Epithelial cell of esophagus (primary cell): ENCODE measurements around the gene SERPINE3.

Experiments used
- DNase-seq: peaks from one replicate; pipeline ENCODE4 v3.0.0; 2010; ENCODE audit warnings: low read depth
- H3K4me3 ChIP-seq: 2 replicates; pipeline ENCODE4 v1.5.1; 2011; ENCODE audit warnings: mild to moderate bottlenecking, low read length, control low read depth
- CTCF ChIP-seq: IDR thresholded peaks from 2 replicates; pipeline ENCODE4 v1.5.1; 2011; ENCODE audit warnings: low read depth, mild to moderate bottlenecking, low read length, control low read depth, inconsistent platforms; ENCODE audit not compliant: insufficient read depth; ENCODE audit errors: missing control alignments

The SERPINE3 gene

GRCh38 chr13:51325837-51326236 is 13.7 kb upstream of the SERPINE3 start:
- no peak for DNase-seq
- no peak for TF ChIP-seq CTCF
- no peak overlapping the region for H3K4me3 ChIP-seq

- no peak for TF ChIP-seq CTCF
- no peak for DNase-seq
- no peak overlapping the region for H3K4me3 ChIP-seq
Measured at GRCh38 chr13:51326777-51327176, 12.7 kb upstream of the SERPINE3 start.

GRCh38 chr13:51327961-51328360 is 11.5 kb upstream of the SERPINE3 start:
- H3K4me3 ChIP-seq: no peak overlapping the region
- DNase-seq: no peak
- TF ChIP-seq CTCF: no peak

- no peak overlapping the region for H3K4me3 ChIP-seq
- no peak for TF ChIP-seq CTCF
- no peak for DNase-seq
Measured at GRCh38 chr13:51328488-51328887, 11.0 kb upstream of the SERPINE3 start.

GRCh38 chr13:51329606-51330005 is 9.9 kb upstream of the SERPINE3 start:
- TF ChIP-seq CTCF: no peak
- no peak for DNase-seq

GRCh38 chr13:51330791-51331190 is 8.7 kb upstream of the SERPINE3 start:
- H3K4me3 ChIP-seq: no peak overlapping the region
- TF ChIP-seq CTCF: no peak
- no peak for DNase-seq

More at GRCh38 chr13:51329606-51330005, 9.9 kb upstream of the SERPINE3 start:
- no peak overlapping the region for H3K4me3 ChIP-seq

GRCh38 chr13:51331354-51331861 is 8.1 kb upstream of the SERPINE3 start:
- no peak for DNase-seq
- no peak overlapping the region for H3K4me3 ChIP-seq
- TF ChIP-seq CTCF: no peak
